H9 (cell line): Measurements from ENCODE around the gene ITPR2. TPM values are rescaled to one million over a fixed set of nuclear protein-coding genes. Genes with fewer than 3 reads are reported as not detected.

ENCODE experiments used
- DNase-seq: peaks from one replicate; pipeline ENCODE4 v3.0.0-alpha.2; 2017
- H2AFZ ChIP-seq: one replicate; pipeline ENCODE4 v1.6.1; 2013; ENCODE audit warnings: mild to moderate bottlenecking, low read length, control low read depth, moderate library complexity
- H2AK5ac ChIP-seq: 2 replicates; pipeline ENCODE4 v1.6.1; 2013; ENCODE audit warnings: low read length, control low read depth, mixed read lengths; ENCODE audit not compliant: insufficient read length
- H2BK120ac ChIP-seq: one replicate; pipeline ENCODE4 v1.6.1; 2013; ENCODE audit warnings: low read depth, mild to moderate bottlenecking, low read length, control low read depth, inconsistent platforms; ENCODE audit not compliant: poor library complexity, severe bottlenecking
- H2BK12ac ChIP-seq: 2 replicates; pipeline ENCODE4 v1.6.1; 2013; ENCODE audit warnings: low read length, control low read depth, mixed read lengths, low read depth; ENCODE audit not compliant: insufficient read length
- H2BK15ac ChIP-seq: 2 replicates; pipeline ENCODE4 v1.6.1; 2013; ENCODE audit warnings: low read depth, low read length, control low read depth
- H2BK20ac ChIP-seq: one replicate; pipeline ENCODE4 v1.6.1; 2013; ENCODE audit warnings: low read depth, mild to moderate bottlenecking, low read length, control low read depth, inconsistent platforms; ENCODE audit not compliant: poor library complexity, severe bottlenecking
- H2BK5ac ChIP-seq: 2 replicates; pipeline ENCODE4 v1.6.1; 2013; ENCODE audit warnings: low read length, control low read depth, mixed read lengths; ENCODE audit not compliant: insufficient read length
- H3K14ac ChIP-seq: 2 replicates; pipeline ENCODE4 v1.6.1; 2013; ENCODE audit warnings: low read length, control low read depth; ENCODE audit not compliant: insufficient read depth
- H3K18ac ChIP-seq: 2 replicates; pipeline ENCODE4 v1.6.1; 2013; ENCODE audit warnings: low read depth, mild to moderate bottlenecking, mixed read lengths, low read length, control low read depth; ENCODE audit not compliant: insufficient read length
- H3K23ac ChIP-seq: 2 replicates; pipeline ENCODE4 v1.6.1; 2013; ENCODE audit warnings: low read length, control low read depth, mixed read lengths, low read depth; ENCODE audit not compliant: insufficient read length
- H3K23me2 ChIP-seq: 2 replicates; pipeline ENCODE4 v1.6.1; 2013; ENCODE audit warnings: low read depth, mild to moderate bottlenecking, mixed read lengths, low read length, control low read depth; ENCODE audit not compliant: insufficient read length, poor library complexity, severe bottlenecking
- H3K27ac ChIP-seq: 2 replicates; pipeline ENCODE4 v1.5.1; 2013; ENCODE audit warnings: low read length, control low read depth, mixed read lengths, low read depth; ENCODE audit not compliant: insufficient read length
- H3K27me3 ChIP-seq: 2 replicates; pipeline ENCODE4 v1.6.1; 2013; ENCODE audit warnings: low read length, control low read depth, inconsistent platforms; ENCODE audit not compliant: insufficient read depth
- H3K4ac ChIP-seq: 2 replicates; pipeline ENCODE4 v1.6.1; 2013; ENCODE audit warnings: low read depth, mild to moderate bottlenecking, control low read depth, inconsistent platforms, low read length, moderate library complexity
- H3K4me1 ChIP-seq: 2 replicates; pipeline ENCODE4 v1.6.1; 2013; ENCODE audit warnings: low read length, control low read depth, inconsistent platforms; ENCODE audit not compliant: insufficient read depth
- H3K4me2 ChIP-seq: 2 replicates; pipeline ENCODE4 v1.6.1; 2013; ENCODE audit warnings: low read length, control low read depth, mixed read lengths; ENCODE audit not compliant: insufficient read length, insufficient read depth
- H3K56ac ChIP-seq: 2 replicates; pipeline ENCODE4 v1.6.1; 2013; ENCODE audit warnings: low read depth, mild to moderate bottlenecking, mixed read lengths, low read length, control low read depth; ENCODE audit not compliant: insufficient read length
- H3K79me1 ChIP-seq: 2 replicates; pipeline ENCODE4 v1.6.1; 2013; ENCODE audit warnings: low read depth, mild to moderate bottlenecking, moderate library complexity, low read length, control low read depth, inconsistent platforms; ENCODE audit not compliant: insufficient read depth, poor library complexity, severe bottlenecking
- H3K79me2 ChIP-seq: 2 replicates; pipeline ENCODE4 v1.6.1; 2013; ENCODE audit warnings: low read length, control low read depth, inconsistent platforms; ENCODE audit not compliant: insufficient read depth
- H3K9ac ChIP-seq: 2 replicates; pipeline ENCODE4 v1.6.1; 2013; ENCODE audit warnings: low read length, control low read depth, mixed read lengths; ENCODE audit not compliant: insufficient read length; ENCODE audit errors: extremely low read depth
- H3K9me3 ChIP-seq: one replicate; pipeline ENCODE4 v1.6.1; 2013; ENCODE audit warnings: low read depth, low read length, inconsistent platforms; ENCODE audit not compliant: control insufficient read depth
- H3T11ph ChIP-seq: one replicate; pipeline ENCODE4 v1.6.1; 2013; ENCODE audit warnings: mild to moderate bottlenecking, low read length, control low read depth, inconsistent platforms
- H4K20me1 ChIP-seq: one replicate; pipeline ENCODE4 v1.6.1; 2013; ENCODE audit not compliant: control insufficient read depth, insufficient read length, insufficient read depth
- H4K5ac ChIP-seq: 2 replicates; pipeline ENCODE4 v1.6.1; 2013; ENCODE audit warnings: low read depth, mild to moderate bottlenecking, mixed read lengths, low read length, control low read depth; ENCODE audit not compliant: insufficient read length
- H4K8ac ChIP-seq: replicated peaks from 2 replicates; pipeline ENCODE4 v1.6.1; 2013; ENCODE audit warnings: low read length, control low read depth, mixed read lengths, low read depth; ENCODE audit not compliant: insufficient read length
- H4K91ac ChIP-seq: 2 replicates; pipeline ENCODE4 v1.6.1; 2013; ENCODE audit warnings: low read depth, mild to moderate bottlenecking, moderate library complexity, mixed read lengths, low read length, control low read depth; ENCODE audit not compliant: insufficient read length
- H3K27ac Mint-ChIP-seq, 3 experiments: 2 replicates in 2 of 3; 3 replicates in 1 of 3; pipeline ENCODE4 v1.8.0; 2020 to 2021; ENCODE audit warnings: mixed read lengths in 3 of 3, mild to moderate bottlenecking in 1 of 3, moderate library complexity in 1 of 3
- H3K27me3 Mint-ChIP-seq: 2 replicates; pipeline ENCODE4 v1.8.0; 2021; ENCODE audit warnings: low read depth, mild to moderate bottlenecking, moderate library complexity, mixed read lengths
- H3K36me3 Mint-ChIP-seq, 3 experiments: 2 replicates in 2 of 3; 3 replicates in 1 of 3; pipeline ENCODE4 v1.8.0; 2020 to 2021; ENCODE audit warnings: low read depth in 3 of 3, mixed read lengths in 3 of 3; ENCODE audit not compliant: insufficient read depth in 1 of 3
- H3K4me1 Mint-ChIP-seq, 2 experiments: 2 replicates each; pipeline ENCODE4 v1.8.0; 2020; ENCODE audit warnings: mixed read lengths in 2 of 2
- H3K4me3 Mint-ChIP-seq, 2 experiments: 2 replicates in 1 of 2; 3 replicates in 1 of 2; pipeline ENCODE4 v1.8.0; 2020 to 2021; ENCODE audit warnings: mild to moderate bottlenecking in 2 of 2, mixed read lengths in 2 of 2, moderate library complexity in 1 of 2
- H3K9me3 Mint-ChIP-seq, 2 experiments: 2 replicates in 1 of 2; 3 replicates in 1 of 2; pipeline ENCODE4 v1.8.0; 2020; ENCODE audit warnings: mild to moderate bottlenecking in 2 of 2, mixed read lengths in 2 of 2, moderate library complexity in 1 of 2
- CTCF ChIP-seq: fragments of 200-600 bp; sonication (generic); conservative IDR thresholded peaks from 3 replicates; pipeline ENCODE4 v1.8.0; 2021; ENCODE audit warnings: antibody characterized with exemption, mild to moderate bottlenecking
- WGBS: extraction: QIAGEN DNeasy Blood & Tissue Kit; methylation state at CpG from one replicate; pipeline ENCODE4 v1.1.7; 2013; ENCODE audit warnings: missing lambda C conversion rate, low lambda C conversion rate, mixed read lengths; ENCODE audit not compliant: insufficient read length; ENCODE audit errors: extremely low coverage; 5-methylcytosine and 5-hydroxymethylcytosine counted together
- total RNA-seq: library from RNA; stranded (reverse); gene quantifications from 2 replicates; pipeline ENCODE4 v1.2.1, GENCODE V29; 2021

Gene ITPR2
- total RNA-seq, 1 experiment from 2014 or later = 14.8 TPM

GRCh38 chr12:26854031-26854390 is 21.0 kb upstream of the ITPR2 start:
- Histone ChIP-seq H3K27ac (no peak overlapping the region), H3K9me3 (no peaks in the 10 kb centered on the region), H3K23ac (no peak overlapping the region), H3K14ac (no peak overlapping the region), H3K9ac (no peak overlapping the region), H2BK12ac (no peak overlapping the region), H3K18ac (no peak overlapping the region), H4K91ac (no peak overlapping the region), H2BK5ac (no peak overlapping the region), H3T11ph (no peak overlapping the region), H3K79me1 (no peaks in the 10 kb centered on the region), H3K79me2 (no peaks in the 10 kb centered on the region), H3K27me3 (no peaks in the 10 kb centered on the region), H4K20me1 (no peaks in the 10 kb centered on the region), H4K5ac (no peak overlapping the region), H2BK20ac (no peak overlapping the region), H2AFZ (no peak overlapping the region), H2AK5ac (no peak overlapping the region), H3K23me2 (no peaks in the 10 kb centered on the region), H3K4me2 (no peak overlapping the region), H2BK120ac (no peak overlapping the region), H2BK15ac (no peak overlapping the region), H3K4me1 (peaks cover 2% of the 10 kb centered on the region; the same call in 1 of the 2 replicates), H3K4ac (no peak overlapping the region), H4K8ac (no peak overlapping the region), H3K56ac (no peak overlapping the region)
- no CpG with 5 or more reads among the region's 2 CpGs for WGBS
- DNase-seq = no peak
- peaks cover 0 to 7% of the 10 kb centered on the region in 2 experiments; a peak in 2 of 4 replicates for H3K4me1 Mint-ChIP-seq
- H3K27ac Mint-ChIP-seq = no peak overlapping the region
- H3K27me3 Mint-ChIP-seq = no peaks in the 10 kb centered on the region
- peak; percentile 19; the same call in 1 of the 3 replicates for TF ChIP-seq CTCF
- H3K4me3 Mint-ChIP-seq = no peak overlapping the region
- H3K9me3 Mint-ChIP-seq = no peaks in the 10 kb centered on the region
- no peaks in the 10 kb centered on the region for H3K36me3 Mint-ChIP-seq
